Hepatocyte (in vitro differentiated cells): ENCODE data around the gene ARID1A. TPM values are rescaled to one million over a fixed set of nuclear protein-coding genes. Genes with fewer than 3 reads are reported as not detected.

ENCODE experiments used
- DNase-seq: peaks from one replicate; pipeline ENCODE4 v3.0.0-alpha.2; 2016; ENCODE audit warnings: low spot score
- H2AFZ ChIP-seq: fragments of 200-600 bp; sonication (generic); 2 replicates; pipeline ENCODE4 v1.6.0; 2016; ENCODE audit warnings: antibody characterized with exemption, mild to moderate bottlenecking
- H3K27ac ChIP-seq: fragments of 200-600 bp; sonication (generic); 2 replicates; pipeline ENCODE4 v1.5.1; 2016; ENCODE audit warnings: mild to moderate bottlenecking
- H3K27me3 ChIP-seq: fragments of 200-600 bp; sonication (generic); 2 replicates; pipeline ENCODE4 v1.6.1; 2016
- H3K36me3 ChIP-seq: fragments of 200-600 bp; sonication (generic); replicated peaks from 2 replicates; pipeline ENCODE4 v1.5.1; 2016; ENCODE audit warnings: low read depth; ENCODE audit not compliant: insufficient read depth
- H3K4me1 ChIP-seq: fragments of 200-600 bp; sonication (generic); 2 replicates; pipeline ENCODE4 v1.5.1; 2016; ENCODE audit warnings: mild to moderate bottlenecking, moderate library complexity; ENCODE audit not compliant: insufficient read depth
- H3K4me2 ChIP-seq: fragments of 200-600 bp; sonication (generic); 2 replicates; pipeline ENCODE4 v1.6.0; 2016
- H3K4me3 ChIP-seq: fragments of 200-600 bp; sonication (generic); 2 replicates; pipeline ENCODE4 v1.5.1; 2016; ENCODE audit warnings: mild to moderate bottlenecking
- H3K79me2 ChIP-seq: fragments of 200-600 bp; sonication (generic); 2 replicates; pipeline ENCODE4 v1.6.0; 2017; ENCODE audit warnings: mild to moderate bottlenecking
- H3K9me2 ChIP-seq: fragments of 200-600 bp; sonication (generic); replicated peaks from 2 replicates; pipeline ENCODE4 v1.6.0; 2017; ENCODE audit warnings: mild to moderate bottlenecking; ENCODE audit not compliant: insufficient read depth
- H3K9me3 ChIP-seq: fragments of 200-600 bp; sonication (generic); 2 replicates; pipeline ENCODE4 v1.5.1; 2016; ENCODE audit warnings: low read depth, mild to moderate bottlenecking
- H4K20me1 ChIP-seq: fragments of 200-600 bp; sonication (generic); 2 replicates; pipeline ENCODE4 v1.6.0; 2016; ENCODE audit warnings: mild to moderate bottlenecking; ENCODE audit not compliant: insufficient read depth, poor library complexity, severe bottlenecking
- EZH2 ChIP-seq: fragments of 200-600 bp; sonication (generic); IDR thresholded peaks from 2 replicates; pipeline ENCODE4 v1.6.1; 2016; ENCODE audit warnings: antibody characterized with exemption, mild to moderate bottlenecking, borderline replicate concordance
- EZH2phosphoT487 ChIP-seq: fragments of 200-600 bp; sonication (generic); IDR thresholded peaks from one replicate; pipeline ENCODE4 v1.6.1; 2018; ENCODE audit warnings: antibody characterized with exemption, mild to moderate bottlenecking, low read depth, moderate library complexity; ENCODE audit not compliant: unreplicated experiment, severe bottlenecking
- WGBS: methylation state at CpG from one replicate; pipeline ENCODE4 v1.1.6; 2016; ENCODE audit warnings: low lambda C conversion rate; ENCODE audit errors: missing lambda C conversion rate; 5-methylcytosine and 5-hydroxymethylcytosine counted together
- polyA plus RNA-seq: library from polyadenylated mRNA; unstranded; fragments of >200 nt; fragmentation: Nextera tagmentation; extraction: Ambion mirVana; gene quantifications from 2 replicates; pipeline ENCODE4 v1.2.1, GENCODE V29; 2016
- total RNA-seq: library from RNA; depleted of rRNA; stranded (reverse); fragments of >200 nt; gene quantifications from 2 replicates; pipeline ENCODE4 v1.2.3, GENCODE V29; 2014
- TF ChIP-seq, protein P1 (sequence below): fragments of 200-600 bp; sonication (generic); IDR thresholded peaks from 2 replicates; pipeline ENCODE4 v1.5.1; 2016; ENCODE audit warnings: antibody characterized with exemption, mild to moderate bottlenecking; ENCODE audit not compliant: poor library complexity

The ARID1A gene
- total and polyA plus RNA-seq, 2 experiments from 2014 or later: 27.9 to 35.8 TPM

DNA sequence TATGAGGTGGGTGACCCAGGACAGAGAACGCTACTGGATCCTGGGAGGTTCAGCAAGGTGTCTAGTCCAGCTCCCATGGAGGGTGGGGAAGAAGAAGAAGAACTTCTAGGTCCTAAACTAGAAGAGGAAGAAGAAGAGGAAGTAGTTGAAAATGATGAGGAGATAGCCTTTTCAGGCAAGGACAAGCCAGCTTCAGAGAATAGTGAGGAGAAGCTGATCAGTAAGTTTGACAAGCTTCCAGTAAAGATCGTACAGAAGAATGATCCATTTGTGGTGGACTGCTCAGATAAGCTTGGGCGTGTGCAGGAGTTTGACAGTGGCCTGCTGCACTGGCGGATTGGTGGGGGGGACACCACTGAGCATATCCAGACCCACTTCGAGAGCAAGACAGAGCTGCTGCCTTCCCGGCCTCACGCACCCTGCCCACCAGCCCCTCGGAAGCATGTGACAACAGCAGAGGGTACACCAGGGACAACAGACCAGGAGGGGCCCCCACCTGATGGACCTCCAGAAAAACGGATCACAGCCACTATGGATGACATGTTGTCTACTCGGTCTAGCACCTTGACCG, 83.4 kb downstream of the ARID1A start:
- Histone ChIP-seq H3K27ac (no peak overlapping the region), H3K27me3 (no peaks in the 10 kb centered on the region), H2AFZ (no peak overlapping the region), H3K79me2 (peaks cover 51% of the 10 kb centered on the region), H3K4me2 (no peak overlapping the region), H3K4me3 (no peak overlapping the region), H4K20me1 (peaks cover 11% of the 10 kb centered on the region), H3K9me2 (no peaks in the 10 kb centered on the region), H3K4me1 (peaks cover 10% of the 10 kb centered on the region), H3K36me3 (no peaks in the 10 kb centered on the region), H3K9me3 (no peaks in the 10 kb centered on the region)
- no peak for DNase-seq
- TF ChIP-seq EZH2phosphoT487 (no peak), EZH2 (no peak)
- TF ChIP-seq, protein P1, sequence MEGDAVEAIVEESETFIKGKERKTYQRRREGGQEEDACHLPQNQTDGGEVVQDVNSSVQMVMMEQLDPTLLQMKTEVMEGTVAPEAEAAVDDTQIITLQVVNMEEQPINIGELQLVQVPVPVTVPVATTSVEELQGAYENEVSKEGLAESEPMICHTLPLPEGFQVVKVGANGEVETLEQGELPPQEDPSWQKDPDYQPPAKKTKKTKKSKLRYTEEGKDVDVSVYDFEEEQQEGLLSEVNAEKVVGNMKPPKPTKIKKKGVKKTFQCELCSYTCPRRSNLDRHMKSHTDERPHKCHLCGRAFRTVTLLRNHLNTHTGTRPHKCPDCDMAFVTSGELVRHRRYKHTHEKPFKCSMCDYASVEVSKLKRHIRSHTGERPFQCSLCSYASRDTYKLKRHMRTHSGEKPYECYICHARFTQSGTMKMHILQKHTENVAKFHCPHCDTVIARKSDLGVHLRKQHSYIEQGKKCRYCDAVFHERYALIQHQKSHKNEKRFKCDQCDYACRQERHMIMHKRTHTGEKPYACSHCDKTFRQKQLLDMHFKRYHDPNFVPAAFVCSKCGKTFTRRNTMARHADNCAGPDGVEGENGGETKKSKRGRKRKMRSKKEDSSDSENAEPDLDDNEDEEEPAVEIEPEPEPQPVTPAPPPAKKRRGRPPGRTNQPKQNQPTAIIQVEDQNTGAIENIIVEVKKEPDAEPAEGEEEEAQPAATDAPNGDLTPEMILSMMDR: no peak
- 87% methylated on average over 11 of the region's 11 CpGs for WGBS

DNA sequence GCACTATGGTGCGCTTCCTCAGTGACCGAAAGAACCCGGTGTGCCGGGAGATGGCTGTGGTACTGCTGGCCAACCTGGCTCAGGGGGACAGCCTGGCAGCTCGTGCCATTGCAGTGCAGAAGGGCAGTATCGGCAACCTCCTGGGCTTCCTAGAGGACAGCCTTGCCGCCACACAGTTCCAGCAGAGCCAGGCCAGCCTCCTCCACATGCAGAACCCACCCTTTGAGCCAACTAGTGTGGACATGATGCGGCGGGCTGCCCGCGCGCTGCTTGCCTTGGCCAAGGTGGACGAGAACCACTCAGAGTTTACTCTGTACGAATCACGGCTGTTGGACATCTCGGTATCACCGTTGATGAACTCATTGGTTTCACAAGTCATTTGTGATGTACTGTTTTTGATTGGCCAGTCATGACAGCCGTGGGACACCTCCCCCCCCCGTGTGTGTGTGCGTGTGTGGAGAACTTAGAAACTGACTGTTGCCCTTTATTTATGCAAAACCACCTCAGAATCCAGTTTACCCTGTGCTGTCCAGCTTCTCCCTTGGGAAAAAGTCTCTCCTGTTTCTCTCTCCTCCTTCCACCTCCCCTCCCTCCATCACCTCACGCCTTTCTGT, 84.6 kb downstream of the ARID1A start:
- Histone ChIP-seq H4K20me1 (peaks cover 7% of the 10 kb centered on the region), H3K9me2 (no peaks in the 10 kb centered on the region), H3K9me3 (no peaks in the 10 kb centered on the region), H3K27me3 (no peaks in the 10 kb centered on the region), H2AFZ (no peak overlapping the region), H3K36me3 (no peaks in the 10 kb centered on the region), H3K4me1 (peaks cover 16% of the 10 kb centered on the region), H3K27ac (no peak overlapping the region), H3K4me3 (no peak overlapping the region), H3K79me2 (peaks cover 51% of the 10 kb centered on the region), H3K4me2 (no peak overlapping the region)
- 93% methylated on average over 21 of the region's 21 CpGs for WGBS
- TF ChIP-seq, protein P1: no peak
- TF ChIP-seq EZH2phosphoT487: no peak
- TF ChIP-seq EZH2: no peak
- no peak for DNase-seq

DNA sequence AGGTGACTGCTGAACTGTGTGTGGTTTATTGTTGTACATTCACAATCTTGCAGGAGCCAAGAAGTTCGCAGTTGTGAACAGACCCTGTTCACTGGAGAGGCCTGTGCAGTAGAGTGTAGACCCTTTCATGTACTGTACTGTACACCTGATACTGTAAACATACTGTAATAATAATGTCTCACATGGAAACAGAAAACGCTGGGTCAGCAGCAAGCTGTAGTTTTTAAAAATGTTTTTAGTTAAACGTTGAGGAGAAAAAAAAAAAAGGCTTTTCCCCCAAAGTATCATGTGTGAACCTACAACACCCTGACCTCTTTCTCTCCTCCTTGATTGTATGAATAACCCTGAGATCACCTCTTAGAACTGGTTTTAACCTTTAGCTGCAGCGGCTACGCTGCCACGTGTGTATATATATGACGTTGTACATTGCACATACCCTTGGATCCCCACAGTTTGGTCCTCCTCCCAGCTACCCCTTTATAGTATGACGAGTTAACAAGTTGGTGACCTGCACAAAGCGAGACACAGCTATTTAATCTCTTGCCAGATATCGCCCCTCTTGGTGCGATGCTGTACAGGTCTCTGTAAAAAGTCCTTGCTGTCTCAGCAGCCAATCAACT, 85.5 kb downstream of the ARID1A start:
- Histone ChIP-seq H3K4me1 (peaks cover 25% of the 10 kb centered on the region), H3K36me3 (no peaks in the 10 kb centered on the region)
- no peak for DNase-seq

More for the DNA sequence above, 85.5 kb downstream of the ARID1A start:
- peaks cover 51% of the 10 kb centered on the region for H3K79me2 ChIP-seq
- no peak overlapping the region for H3K4me3 ChIP-seq
- H3K9me2 ChIP-seq: no peaks in the 10 kb centered on the region
- TF ChIP-seq EZH2phosphoT487 (no peak), EZH2 (no peak)
- TF ChIP-seq, protein P1: no peak
- no peaks in the 10 kb centered on the region for H3K9me3 ChIP-seq
- no peak overlapping the region for H3K4me2 ChIP-seq
- H3K27ac ChIP-seq: no peak overlapping the region
- no peaks in the 10 kb centered on the region for H3K27me3 ChIP-seq
- WGBS: 83% methylated on average over 11 of the region's 11 CpGs
- peaks cover 7% of the 10 kb centered on the region for H4K20me1 ChIP-seq
- H2AFZ ChIP-seq: no peak overlapping the region
